ENCODE results near the gene TACC2.
"Not testable (repeated sequence)": the region's sequence is repeated elsewhere in the genome, so short reads cannot be mapped to it uniquely, and the experiment has no call there.

The TACC2 gene

GRCh38 chr10:122198631-122199030 lies 209.7 kb downstream of the TACC2 start:
- DNase-seq, result no peak

- peak; percentile 10 for DNase-seq
These were observed 210.1 kb downstream of the TACC2 start for GRCh38 chr10:122199070-122199469.

- DNase-seq, result no peak
These were observed 210.7 kb downstream of the TACC2 start for GRCh38 chr10:122199689-122200088.

- no peak for DNase-seq
These were observed 212.4 kb downstream of the TACC2 start for GRCh38 chr10:122201401-122201800.

GRCh38 chr10:122203180-122203579 lies 214.2 kb downstream of the TACC2 start:
- not testable (repeated sequence) for DNase-seq

GRCh38 chr10:122204691-122205489 lies 215.9 kb downstream of the TACC2 start:
- no peak for DNase-seq

GRCh38 chr10:122206471-122207065 lies 217.6 kb downstream of the TACC2 start:
- no peak for DNase-seq

GRCh38 chr10:122207163-122207562 lies 218.2 kb downstream of the TACC2 start:
- DNase-seq, result no peak

- no peak for DNase-seq
These were observed 218.6 kb downstream of the TACC2 start for GRCh38 chr10:122207596-122207995.

- no peak for DNase-seq
These were observed 219.8 kb downstream of the TACC2 start for GRCh38 chr10:122208571-122209430.

- no peak for DNase-seq
These were observed 221.7 kb downstream of the TACC2 start for GRCh38 chr10:122210481-122211265.

- no peak for DNase-seq
These were observed 224.4 kb downstream of the TACC2 start for GRCh38 chr10:122213364-122213763.

GRCh38 chr10:122213766-122214165 lies 224.8 kb downstream of the TACC2 start:
- DNase-seq, result no peak

- no peak for DNase-seq
These were observed 227.1 kb downstream of the TACC2 start for GRCh38 chr10:122216047-122216446.

GRCh38 chr10:122219340-122219739 lies 230.4 kb downstream of the TACC2 start:
- DNase-seq, result no peak

GRCh38 chr10:122220736-122221135 lies 231.8 kb downstream of the TACC2 start:
- no peak for DNase-seq

- no peak for DNase-seq
These were observed 233.0 kb downstream of the TACC2 start for GRCh38 chr10:122221958-122222357.

GRCh38 chr10:122222638-122223037 lies 233.7 kb downstream of the TACC2 start:
- no peak for DNase-seq

GRCh38 chr10:122224159-122224558 lies 235.2 kb downstream of the TACC2 start:
- no peak for DNase-seq

- DNase-seq, result no peak
These were observed 236.4 kb downstream of the TACC2 start for GRCh38 chr10:122225330-122225729.

- DNase-seq, result no peak
These were observed 238.8 kb downstream of the TACC2 start for GRCh38 chr10:122227754-122228153.

GRCh38 chr10:122229666-122230065 lies 240.7 kb downstream of the TACC2 start:
- DNase-seq, result no peak

GRCh38 chr10:122230222-122230621 lies 241.3 kb downstream of the TACC2 start:
- no peak for DNase-seq
